Neural progenitor cell (in vitro differentiated cells): Measurements from ENCODE around the gene ARL5B. TPM values are rescaled to one million over a fixed set of nuclear protein-coding genes. Genes with fewer than 3 reads are reported as not detected.

Experiments
- DNase-seq: peaks from one replicate; pipeline ENCODE4 v3.0.0-alpha.2; 2016; ENCODE audit warnings: low spot score
- H2AFZ ChIP-seq: fragments of 200-600 bp; sonication (generic); replicated peaks from 2 replicates; pipeline ENCODE4 v1.6.1; 2016; ENCODE audit warnings: antibody characterized with exemption
- H3F3A ChIP-seq: fragments of 200-600 bp; sonication (generic); 2 replicates; pipeline ENCODE4 v1.6.1; 2016; ENCODE audit warnings: antibody characterized with exemption, low read depth
- H3K27ac ChIP-seq: fragments of 200-600 bp; sonication (generic); 2 replicates; pipeline ENCODE4 v1.5.1; 2016; ENCODE audit warnings: mild to moderate bottlenecking
- H3K27me3 ChIP-seq: fragments of 200-600 bp; sonication (generic); 2 replicates; pipeline ENCODE4 v1.6.1; 2016; ENCODE audit warnings: mild to moderate bottlenecking, moderate library complexity
- H3K36me3 ChIP-seq: fragments of 200-600 bp; sonication (generic); 2 replicates; pipeline ENCODE4 v1.5.1; 2016
- H3K4me1 ChIP-seq: fragments of 200-600 bp; sonication (generic); 2 replicates; pipeline ENCODE4 v1.6.1; 2016; ENCODE audit warnings: mixed run types
- H3K4me2 ChIP-seq: fragments of 200-600 bp; sonication (generic); 2 replicates; pipeline ENCODE4 v1.6.1; 2016
- H3K4me3 ChIP-seq: fragments of 200-600 bp; sonication (generic); 2 replicates; pipeline ENCODE4 v1.5.1; 2016
- H3K79me2 ChIP-seq: fragments of 200-600 bp; sonication (generic); 2 replicates; pipeline ENCODE4 v1.6.1; 2016; ENCODE audit warnings: low read depth
- H3K9ac ChIP-seq: fragments of 200-600 bp; sonication (generic); 2 replicates; pipeline ENCODE4 v1.6.1; 2016
- H3K9me3 ChIP-seq: fragments of 200-600 bp; sonication (generic); 2 replicates; pipeline ENCODE4 v1.5.1; 2016; ENCODE audit warnings: low read depth
- H4K20me1 ChIP-seq: fragments of 200-600 bp; sonication (generic); 2 replicates; pipeline ENCODE4 v1.6.1; 2016; ENCODE audit warnings: low read depth
- H3K27ac Mint-ChIP-seq: 3 replicates; pipeline ENCODE4 v1.8.0; 2021; ENCODE audit warnings: mixed read lengths
- H3K27me3 Mint-ChIP-seq: 2 replicates; pipeline ENCODE4 v1.8.0; 2022; ENCODE audit warnings: low read depth, mild to moderate bottlenecking, inconsistent platforms, moderate library complexity, mixed read lengths; ENCODE audit not compliant: insufficient read depth
- H3K36me3 Mint-ChIP-seq: 3 replicates; pipeline ENCODE4 v1.8.0; 2021; ENCODE audit warnings: mixed read lengths
- H3K4me1 Mint-ChIP-seq: 3 replicates; pipeline ENCODE4 v1.8.0; 2021; ENCODE audit warnings: mixed read lengths
- H3K4me3 Mint-ChIP-seq: 3 replicates; pipeline ENCODE4 v1.8.0; 2021; ENCODE audit warnings: mild to moderate bottlenecking, moderate library complexity, mixed read lengths
- H3K9me3 Mint-ChIP-seq: 3 replicates; pipeline ENCODE4 v1.8.0; 2020; ENCODE audit warnings: mixed read lengths
- CTCF ChIP-seq: fragments of 200-600 bp; sonication (generic); IDR thresholded peaks from 2 replicates; pipeline ENCODE4 v1.5.1; 2017; ENCODE audit warnings: antibody characterized with exemption, mild to moderate bottlenecking
- EZH2 ChIP-seq: fragments of 200-600 bp; sonication (generic); IDR thresholded peaks from 2 replicates; pipeline ENCODE4 v1.6.1; 2017; ENCODE audit warnings: antibody characterized with exemption, mild to moderate bottlenecking, moderate library complexity
- EZH2phosphoT487 ChIP-seq: fragments of 200-600 bp; sonication (generic); IDR thresholded peaks from 2 replicates; pipeline ENCODE4 v1.6.1; 2017; ENCODE audit warnings: antibody characterized with exemption
- total RNA-seq: library from RNA; depleted of rRNA; stranded (reverse); fragments of >200 nt; gene quantifications from 2 replicates; pipeline ENCODE4 v1.2.3, GENCODE V29; 2015; ENCODE audit warnings: low replicate concordance

The ARL5B gene
- total RNA-seq, 1 donor from 2014 or later: 108 TPM

DNA sequence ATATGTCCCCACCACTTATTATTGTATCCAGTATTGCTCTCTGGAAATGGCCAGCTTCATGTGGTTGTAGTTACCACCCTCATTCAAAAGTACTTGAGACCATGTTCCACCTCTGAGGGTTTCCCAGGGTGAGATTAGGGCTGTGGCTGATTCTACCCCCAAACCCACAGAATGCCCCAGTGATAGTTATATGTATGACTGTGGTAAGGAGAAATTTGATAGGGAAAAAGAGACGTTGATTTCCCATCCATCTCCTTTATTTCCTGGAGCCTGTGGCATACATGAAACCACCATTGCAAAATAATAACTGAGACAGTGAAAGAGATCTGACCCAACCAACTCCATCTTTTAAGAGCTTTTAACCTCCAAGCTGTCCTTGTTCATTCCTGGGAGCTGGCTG lies 25.2 kb downstream of the ARL5B start:
- H3K27ac ChIP-seq: no peak overlapping the region
- no peaks in the 10 kb centered on the region for H3K4me1 ChIP-seq
- TF ChIP-seq EZH2 (no peak), EZH2phosphoT487 (no peak), CTCF (no peak)
- no peaks in the 10 kb centered on the region for H3K27me3 ChIP-seq
- H3K4me3 ChIP-seq: no peak overlapping the region
- Mint-ChIP-seq H3K36me3 (peaks cover 8% of the 10 kb centered on the region), H3K4me3 (no peak overlapping the region), H3K27me3 (peaks cover 3% of the 10 kb centered on the region), H3K4me1 (peaks cover 6% of the 10 kb centered on the region), H3K27ac (no peak overlapping the region), H3K9me3 (no peaks in the 10 kb centered on the region)
- H3F3A ChIP-seq: peaks cover 5% of the 10 kb centered on the region
- H2AFZ ChIP-seq: no peak overlapping the region
- DNase-seq: no peak
- H3K9ac ChIP-seq: no peak overlapping the region
- no peaks in the 10 kb centered on the region for H3K79me2 ChIP-seq
- no peaks in the 10 kb centered on the region for H3K9me3 ChIP-seq
- no peak overlapping the region for H3K4me2 ChIP-seq
- no peaks in the 10 kb centered on the region for H4K20me1 ChIP-seq
- no peaks in the 10 kb centered on the region for H3K36me3 ChIP-seq

DNA sequence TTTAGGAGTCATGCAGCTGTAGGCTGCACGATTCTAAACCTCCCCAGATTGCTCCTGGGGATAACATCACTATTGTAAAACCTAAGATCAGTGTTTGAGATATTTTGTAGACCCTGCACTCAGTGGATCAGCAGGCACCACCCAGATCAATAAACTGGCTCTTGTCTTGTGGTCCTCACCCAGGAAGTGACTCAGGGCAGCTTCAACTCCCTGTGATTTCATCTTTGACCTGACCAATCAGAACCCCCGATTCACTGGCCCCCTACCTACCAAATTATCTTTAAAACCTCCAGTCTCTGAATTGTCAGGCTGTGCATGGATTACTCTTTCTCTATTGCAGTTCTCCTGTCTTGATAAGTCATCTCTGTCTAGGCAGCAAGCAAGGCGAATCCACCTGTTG lies 25.7 kb downstream of the ARL5B start:
- H3K4me1 Mint-ChIP-seq: peaks cover 8% of the 10 kb centered on the region
- H3K4me1 ChIP-seq: no peaks in the 10 kb centered on the region
- H3K4me3 Mint-ChIP-seq: no peak overlapping the region
- H3K4me2 ChIP-seq: no peak overlapping the region
- H3K79me2 ChIP-seq: no peaks in the 10 kb centered on the region
- DNase-seq: no peak
- H3K9me3 ChIP-seq: no peaks in the 10 kb centered on the region
- no peak overlapping the region for H3K27ac Mint-ChIP-seq
- no peaks in the 10 kb centered on the region for H3K36me3 ChIP-seq
- no peak overlapping the region for H2AFZ ChIP-seq
- no peak overlapping the region for H3K4me3 ChIP-seq
- H3K9me3 Mint-ChIP-seq: no peaks in the 10 kb centered on the region
- peaks cover 8% of the 10 kb centered on the region for H3K36me3 Mint-ChIP-seq
- no peak overlapping the region for H3K27ac ChIP-seq
- H3F3A ChIP-seq: peaks cover 5% of the 10 kb centered on the region
- H3K27me3 ChIP-seq: no peaks in the 10 kb centered on the region
- no peaks in the 10 kb centered on the region for H4K20me1 ChIP-seq
- no peak overlapping the region for H3K9ac ChIP-seq
- TF ChIP-seq EZH2phosphoT487: no peak
- no peak for TF ChIP-seq EZH2
- no peak for TF ChIP-seq CTCF
- peaks cover 3% of the 10 kb centered on the region for H3K27me3 Mint-ChIP-seq

- Histone ChIP-seq H3K79me2 (no peaks in the 10 kb centered on the region), H3K4me2 (no peak overlapping the region), H4K20me1 (no peaks in the 10 kb centered on the region), H3K9ac (no peak overlapping the region), H3K4me1 (no peaks in the 10 kb centered on the region), H3K27ac (no peak overlapping the region), H3K27me3 (no peaks in the 10 kb centered on the region), H3K9me3 (no peaks in the 10 kb centered on the region), H3K4me3 (no peak overlapping the region), H3F3A (peaks cover 5% of the 10 kb centered on the region), H2AFZ (no peak overlapping the region), H3K36me3 (no peaks in the 10 kb centered on the region)
- no peaks in the 10 kb centered on the region for H3K9me3 Mint-ChIP-seq
- H3K4me3 Mint-ChIP-seq: no peak overlapping the region
- peaks cover 8% of the 10 kb centered on the region for H3K36me3 Mint-ChIP-seq
- H3K27me3 Mint-ChIP-seq: peaks cover 3% of the 10 kb centered on the region
- DNase-seq: no peak
- H3K27ac Mint-ChIP-seq: no peak overlapping the region
- no peak for TF ChIP-seq EZH2phosphoT487
- TF ChIP-seq EZH2: no peak
- no peak for TF ChIP-seq CTCF
- H3K4me1 Mint-ChIP-seq: peaks cover 8% of the 10 kb centered on the region
These were observed 26.3 kb downstream of the ARL5B start for GRCh38 chr10:18685555-18685954.

- Histone ChIP-seq H4K20me1 (no peaks in the 10 kb centered on the region), H3K79me2 (no peaks in the 10 kb centered on the region), H3K9ac (no peak overlapping the region), H3K36me3 (no peaks in the 10 kb centered on the region), H3K27ac (no peak overlapping the region), H3K9me3 (no peaks in the 10 kb centered on the region), H3K4me1 (no peaks in the 10 kb centered on the region), H2AFZ (no peak overlapping the region), H3K4me2 (no peak overlapping the region), H3K27me3 (no peaks in the 10 kb centered on the region), H3F3A (no peaks in the 10 kb centered on the region), H3K4me3 (no peak overlapping the region)
- Mint-ChIP-seq H3K9me3 (no peaks in the 10 kb centered on the region), H3K36me3 (peaks cover 8% of the 10 kb centered on the region), H3K4me3 (no peak overlapping the region), H3K27me3 (peaks cover 3% of the 10 kb centered on the region), H3K4me1 (peaks cover 5% of the 10 kb centered on the region), H3K27ac (no peak overlapping the region)
- no peak for TF ChIP-seq CTCF
- TF ChIP-seq EZH2phosphoT487: no peak
- no peak for TF ChIP-seq EZH2
- no peak for DNase-seq
These were observed 28.0 kb downstream of the ARL5B start for GRCh38 chr10:18687195-18687594.
